AG04449 (cell line): ENCODE measurements around the gene FBXL17.

Experiments used
- CTCF ChIA-PET: fragments of 350-600 bp; formaldehyde crosslinking; extraction: SDS; loops from one replicate; lab custom pipeline; 2021; ENCODE audit warnings: antibody characterized with exemption; lab: Yijun Ruan, JAX
- POLR2A ChIA-PET: fragments of 400-600, 350-600 bp; formaldehyde crosslinking; extraction: SDS; loops from one replicate; lab custom pipeline; 2020; ENCODE audit warnings: antibody characterized with exemption, inconsistent platforms; lab: Yijun Ruan, JAX
- DNase-seq: peaks from one replicate; pipeline ENCODE4 v3.0.0-alpha.2; 2010; ENCODE audit warnings: low read depth, low spot score
- H3K4me3 ChIP-seq: 2 replicates; pipeline ENCODE4 v1.5.1; 2011; ENCODE audit warnings: low read depth, mild to moderate bottlenecking, control low read depth, low read length
- CTCF ChIP-seq: IDR thresholded peaks from one replicate; pipeline ENCODE4 v1.5.1; 2011; ENCODE audit warnings: mild to moderate bottlenecking, moderate library complexity, low read length, control low read depth, inconsistent platforms; ENCODE audit not compliant: insufficient read depth; ENCODE audit errors: missing control alignments

FBXL17 gene

GRCh38 chr5:107884871-107885270 lies 497.0 kb downstream of the FBXL17 start:
- no peak for DNase-seq
- H3K4me3 ChIP-seq = no peak overlapping the region
- no peak for TF ChIP-seq CTCF
- CTCF ChIA-PET = no interaction called here
- POLR2A ChIA-PET = no interaction called here

- no peak overlapping the region for H3K4me3 ChIP-seq
- DNase-seq = no peak
- no peak for TF ChIP-seq CTCF
- ChIA-PET CTCF (no interaction called here), POLR2A (no interaction called here)
Measured at GRCh38 chr5:107878661-107879060, 503.2 kb downstream of the FBXL17 start.

- ChIA-PET POLR2A (no interaction called here), CTCF (interaction anchor here (1.4 kb wide), 1 partner anchor 10 kb away, joined by 5 read pairs; no protein-coding TSS in a partner anchor)
- no peak for TF ChIP-seq CTCF
- no peak for DNase-seq
- H3K4me3 ChIP-seq = no peak overlapping the region
Measured at GRCh38 chr5:107876906-107877305, 505.0 kb downstream of the FBXL17 start.

- no peak for DNase-seq
- TF ChIP-seq CTCF = no peak
- CTCF ChIA-PET = interaction anchor here (1.4 kb wide), 1 partner anchor 10 kb away, joined by 5 read pairs; no protein-coding TSS in a partner anchor
- POLR2A ChIA-PET = no interaction called here
- H3K4me3 ChIP-seq = no peak overlapping the region
Measured at GRCh38 chr5:107876261-107876660, 505.6 kb downstream of the FBXL17 start.

- TF ChIP-seq CTCF = no peak
- POLR2A ChIA-PET = no interaction called here
- H3K4me3 ChIP-seq = no peak overlapping the region
- CTCF ChIA-PET = interaction anchor here (1.4 kb wide), 1 partner anchor 11 kb away, joined by 5 read pairs; no protein-coding TSS in a partner anchor
- no peak for DNase-seq
Measured at GRCh38 chr5:107875833-107876232, 506.1 kb downstream of the FBXL17 start.

GRCh38 chr5:107874795-107875194 lies 507.1 kb downstream of the FBXL17 start:
- POLR2A ChIA-PET = no interaction called here
- no peak for DNase-seq
- CTCF ChIA-PET = no interaction called here
- TF ChIP-seq CTCF = no peak
- H3K4me3 ChIP-seq = no peak overlapping the region
